HCT116 (cell line): ENCODE results near the gene HMGXB4. TPM values are rescaled to one million over a fixed set of nuclear protein-coding genes. Genes with fewer than 3 reads are reported as not detected.

Source experiments
- ATAC-seq: fragments of 200-7000 bp; cut with Tn5 transposase; 2 replicates; pipeline ENCODE4 v1.9.1; 2020; ENCODE audit warnings: mild to moderate bottlenecking, moderate library complexity
- BruUV-seq: library from RNA; stranded (reverse); fragments of 400-500 nt; replicated peaks from 2 replicates; lab custom pipeline; 2021; lab: Mats Ljungman, UMichigan
- CTCF ChIA-PET: fragments of 300-600 bp; sonication (Branson Sonifier 250); formaldehyde crosslinking; loops from one replicate; lab custom pipeline; 2021; ENCODE audit warnings: antibody characterized with exemption; lab: Charles Lee
- POLR2A ChIA-PET: fragments of 300-600, 350-600 bp; sonication (Branson Sonifier 250); formaldehyde crosslinking; loops from one replicate; lab custom pipeline; 2021; ENCODE audit warnings: antibody characterized with exemption; lab: Charles Lee
- RAD21 ChIA-PET, 2 experiments: fragments of 300-600 bp; sonication (Branson Sonifier 250); formaldehyde crosslinking; loops; one replicate each; lab custom pipeline; 2023; ENCODE audit warnings: low total read pairs in 2 of 2; ENCODE audit not compliant: uncharacterized antibody in 2 of 2, unreplicated experiment in 2 of 2, low non-redundant PET in 1 of 2; lab: Charles Lee
- DNase-seq: peaks from one replicate; pipeline ENCODE4 v3.0.0-alpha.2; 2010; ENCODE audit warnings: low read depth, low spot score
- H2AFZ ChIP-seq: fragments of 200-600 bp; shearing (Covaris generic), sonication (generic); 2 replicates; pipeline ENCODE4 v1.6.1; 2017; ENCODE audit warnings: low read depth, mixed run types, mixed read lengths, antibody characterized with exemption, low read length; ENCODE audit not compliant: poor library complexity, severe bottlenecking
- H3K27ac ChIP-seq: 2 replicates; pipeline ENCODE4 v1.5.1; 2012; ENCODE audit warnings: low read depth, low read length
- H3K27me3 ChIP-seq: fragments of 200-600 bp; sonication (generic); 2 replicates; pipeline ENCODE4 v1.6.1; 2016; ENCODE audit warnings: mixed run types, low read length, mixed read lengths; ENCODE audit not compliant: insufficient read depth
- H3K36me3 ChIP-seq, 2 experiments: fragments of 200-500 bp in 1 of 2; fragments of 200-600 bp in 1 of 2; sonication (Bioruptor generic) in 1 of 2; sonication (generic) in 1 of 2; 2 replicates each; pipeline versions ENCODE4 v1.5.1 to v1.6.1; 2014 to 2016; ENCODE audit warnings: low read length in 2 of 2, inconsistent platforms in 1 of 2, mixed read lengths in 1 of 2, mixed run types in 1 of 2; ENCODE audit not compliant: insufficient read depth in 2 of 2, control insufficient read depth in 1 of 2
- H3K4me1 ChIP-seq, 2 experiments: fragments of 200-600 bp in 1 of 2; sonication (generic) in 1 of 2; 2 replicates each; pipeline versions ENCODE4 v1.5.1 to v1.6.1; 2012 to 2017; ENCODE audit warnings: low read length in 2 of 2, inconsistent platforms in 1 of 2, mild to moderate bottlenecking in 1 of 2, mixed read lengths in 1 of 2, mixed run types in 1 of 2, moderate library complexity in 1 of 2; ENCODE audit not compliant: insufficient read depth in 2 of 2, control insufficient read depth in 1 of 2
- H3K4me2 ChIP-seq: fragments of 200-600 bp; sonication (generic); 2 replicates; pipeline ENCODE4 v1.6.1; 2017; ENCODE audit warnings: mixed run types, low read length, mixed read lengths
- H3K4me3 ChIP-seq, 2 experiments: fragments of 200-600 bp in 1 of 2; sonication (generic) in 1 of 2; replicated peaks in 1 of 2; 2 replicates each; pipeline ENCODE4 v1.5.1; 2011 to 2016; ENCODE audit warnings: low read length in 2 of 2, control low read depth in 1 of 2, low read depth in 1 of 2, mild to moderate bottlenecking in 1 of 2, mixed read lengths in 1 of 2, mixed run types in 1 of 2
- H3K79me2 ChIP-seq: fragments of 200-600 bp; sonication (generic); 2 replicates; pipeline ENCODE4 v1.6.1; 2017; ENCODE audit warnings: mild to moderate bottlenecking, mixed run types, low read length, moderate library complexity, mixed read lengths; ENCODE audit not compliant: insufficient read depth
- H3K9ac ChIP-seq: fragments of 200-600 bp; sonication (generic); 2 replicates; pipeline ENCODE4 v1.6.1; 2016; ENCODE audit warnings: low read length, mixed read lengths
- H3K9me2 ChIP-seq: fragments of 200-600 bp; sonication (generic), shearing (Covaris generic); 2 replicates; pipeline ENCODE4 v1.6.1; 2017; ENCODE audit warnings: mixed run types, mild to moderate bottlenecking, moderate library complexity; ENCODE audit not compliant: insufficient read depth
- H3K9me3 ChIP-seq, 2 experiments: fragments of 200-500 bp in 1 of 2; fragments of 200-600 bp in 1 of 2; sonication (Bioruptor generic) in 1 of 2; sonication (generic) in 1 of 2; 2 replicates each; pipeline ENCODE4 v1.6.1; 2014 to 2017; ENCODE audit warnings: low read length in 2 of 2, mixed read lengths in 2 of 2, inconsistent platforms in 1 of 2, low read depth in 1 of 2, mild to moderate bottlenecking in 1 of 2, mixed run types in 1 of 2, moderate library complexity in 1 of 2; ENCODE audit not compliant: control insufficient read depth in 1 of 2, insufficient read depth in 1 of 2
- H4K20me1 ChIP-seq: fragments of 200-600 bp; sonication (generic), shearing (Covaris generic); 2 replicates; pipeline ENCODE4 v1.6.1; 2017; ENCODE audit warnings: mixed run types, mild to moderate bottlenecking, moderate library complexity; ENCODE audit not compliant: insufficient read depth
- CTCF ChIP-seq, 3 experiments: fragments of 200-600 bp in 1 of 3; sonication (generic) in 1 of 3; IDR thresholded peaks in 2 of 3; conservative IDR thresholded peaks in 1 of 3; 2 replicates each; pipeline ENCODE4 v1.5.1; 2012 to 2017; ENCODE audit warnings: low read depth in 2 of 3, low read length in 2 of 3, antibody characterized with exemption in 1 of 3, borderline replicate concordance in 1 of 3, control low read depth in 1 of 3, mild to moderate bottlenecking in 1 of 3, mixed read lengths in 1 of 3, mixed run types in 1 of 3, moderate library complexity in 1 of 3; ENCODE audit not compliant: insufficient read depth in 1 of 3
- EGR1 ChIP-seq: IDR thresholded peaks from 2 replicates; pipeline ENCODE4 v1.6.1; 2012; ENCODE audit warnings: low read depth
- ELF1 ChIP-seq: IDR thresholded peaks from 2 replicates; pipeline ENCODE4 v1.6.1; 2012; ENCODE audit warnings: low read depth, borderline replicate concordance
- EZH2 ChIP-seq: fragments of 200-600 bp; sonication (generic); IDR thresholded peaks from 2 replicates; pipeline ENCODE4 v1.6.1; 2017; ENCODE audit warnings: antibody characterized with exemption, mixed run types
- FOSL1 ChIP-seq: IDR thresholded peaks from 2 replicates; pipeline ENCODE4 v1.6.1; 2012; ENCODE audit warnings: low read depth
- POLR2A ChIP-seq: IDR thresholded peaks from 2 replicates; pipeline ENCODE4 v1.7.0; 2011; ENCODE audit warnings: borderline replicate concordance; ENCODE audit not compliant: insufficient read depth, insufficient read length; ENCODE audit errors: extremely low read depth
- POLR2AphosphoS5 ChIP-seq: IDR thresholded peaks from 2 replicates; pipeline ENCODE4 v1.6.1; 2011; ENCODE audit warnings: mild to moderate bottlenecking, low read depth, low read length, moderate library complexity
- SP1 ChIP-seq: IDR thresholded peaks from 2 replicates; pipeline ENCODE4 v1.6.1; 2012; ENCODE audit warnings: low read depth
- ZBTB33 ChIP-seq: IDR thresholded peaks from 2 replicates; pipeline ENCODE4 v1.6.1; 2011; ENCODE audit warnings: mild to moderate bottlenecking, low read length, moderate library complexity; ENCODE audit not compliant: insufficient replicate concordance; ENCODE audit errors: extremely low read depth
- ZFX ChIP-seq: fragments of 450-650 bp; IDR thresholded peaks from 2 replicates; pipeline ENCODE4 v1.6.1; 2017
- ZNF274 ChIP-seq: fragments of 200-500 bp; sonication (Bioruptor generic); IDR thresholded peaks from 2 replicates; pipeline ENCODE4 v1.6.1; 2014; ENCODE audit warnings: mild to moderate bottlenecking, low read depth, low read length, inconsistent platforms
- intact Hi-C: fragments of 100-400 bp; cut with micrococcal nuclease; formaldehyde crosslinking; loops from 2 replicates; pipeline ENCODE4 v1.10.0; 2022
- total RNA-seq: library from RNA; stranded (reverse); gene quantifications from one replicate; pipeline ENCODE4 v1.2.1, GENCODE V29; 2021; ENCODE audit not compliant: unreplicated experiment

Gene HMGXB4
- total RNA-seq, 1 experiment from 2014 or later: 36.7 TPM

GRCh38 chr22:35310556-35311550, 53.6 kb downstream of the HMGXB4 start:
- H3K36me3 ChIP-seq: no peaks in the 10 kb centered on the region
- peaks cover 27 to 52% of the 10 kb centered on the region in 2 experiments for H3K4me1 ChIP-seq
- RAD21 ChIA-PET: no interaction called here
- CTCF ChIA-PET: no interaction called here
- no peak overlapping the region for H3K4me3 ChIP-seq
- no peaks in the 10 kb centered on the region for H3K9me3 ChIP-seq
- 0 out of 2 replicates have a peak, but pooled peaks cover 2% of the 10 kb centered on the region for H3K79me2 ChIP-seq
- no peak overlapping the region for H2AFZ ChIP-seq
- peak overlapping the region; percentile 59 for H3K4me2 ChIP-seq
- DNase-seq (no peak), ATAC-seq (peak; percentile 39; the same call in 1 of the 2 replicates)
- intact Hi-C loops: no loop called here
- no peaks in the 10 kb centered on the region for H4K20me1 ChIP-seq
- TF ChIP-seq POLR2A (no peak), SP1 (no peak), POLR2AphosphoS5 (no peak), CTCF (IDR thresholded peaks at IDR 0.05 in 2 of 3, conservative IDR thresholded peaks at IDR 0.05 in 1 of 3; ENCODE audit: borderline replicate concordance in 1 of 3, insufficient read depth in 1 of 3, low read depth in 2 of 3, low read length in 2 of 3) (no peak), FOSL1 (no peak), ELF1 (no peak), ZBTB33 (no peak), ZFX (no peak), ZNF274 (no peak), EZH2 (no peak), EGR1 (no peak)
- H3K9ac ChIP-seq: no peak overlapping the region
- no TSS peak for BruUV-seq
- POLR2A ChIA-PET: no interaction called here
- no peak overlapping the region; the same call in 1 of the 2 replicates for H3K27ac ChIP-seq
- H3K27me3 ChIP-seq: no peaks in the 10 kb centered on the region
- no peaks in the 10 kb centered on the region for H3K9me2 ChIP-seq
